Naive thymus-derived CD4-positive, alpha-beta T cell (primary cell): ENCODE results near the gene CPZ. TPM values are rescaled to one million over a fixed set of nuclear protein-coding genes. Genes with fewer than 3 reads are reported as not detected.

Source experiments
- ATAC-seq: fragments of 150-1000 bp; cut with Tn5 transposase; 2 replicates; pipeline ENCODE4 v1.10.0; 2021; ENCODE audit warnings: mild to moderate bottlenecking, moderate library complexity
- CTCF ChIA-PET: fragments of 350-600 bp; sonication (Branson Sonifier 250); formaldehyde crosslinking; loops from one replicate; lab custom pipeline; 2021; ENCODE audit warnings: antibody characterized with exemption; lab: Charles Lee
- POLR2A ChIA-PET: fragments of 350-600 bp; sonication (Branson Sonifier 250); formaldehyde crosslinking; loops from one replicate; lab custom pipeline; 2021; ENCODE audit warnings: antibody characterized with exemption, inconsistent platforms; lab: Charles Lee
- DNase-seq, 9 donors: peaks; one replicate each; pipeline versions ENCODE4 v3.0.0 to v3.0.0-alpha.2; 2020 to 2022; ENCODE audit warnings: mixed read lengths in 1 of 9
- H3K27ac ChIP-seq: one replicate; pipeline ENCODE4 v1.7.0; 2013; ENCODE audit warnings: mild to moderate bottlenecking, low read depth, low read length, moderate library complexity
- H3K27me3 ChIP-seq, 2 donors: one replicate each; pipeline ENCODE4 v1.7.0; 2013; ENCODE audit warnings: low read length in 2 of 2, mild to moderate bottlenecking in 2 of 2, moderate library complexity in 2 of 2; ENCODE audit not compliant: control insufficient read depth in 2 of 2, insufficient read depth in 2 of 2
- H3K36me3 ChIP-seq, 3 experiments: 1 replicate in 2 of 3; 2 replicates in 1 of 3; pipeline ENCODE4 v1.7.0; 2013; ENCODE audit warnings: low read length in 3 of 3, mild to moderate bottlenecking in 3 of 3, moderate library complexity in 1 of 3; ENCODE audit not compliant: insufficient read depth in 3 of 3, control insufficient read depth in 2 of 3
- H3K4me1 ChIP-seq, 2 donors: one replicate each; pipeline ENCODE4 v1.7.0; 2013; ENCODE audit warnings: low read length in 2 of 2, mild to moderate bottlenecking in 2 of 2, moderate library complexity in 1 of 2; ENCODE audit not compliant: control insufficient read depth in 2 of 2, insufficient read depth in 2 of 2
- H3K4me3 ChIP-seq: 2 replicates; pipeline ENCODE4 v1.7.0; 2013; ENCODE audit warnings: mild to moderate bottlenecking, low read length
- H3K9me3 ChIP-seq, 3 experiments: 1 replicate in 2 of 3; 2 replicates in 1 of 3; pipeline ENCODE4 v1.7.0; 2013; ENCODE audit warnings: low read length in 3 of 3; ENCODE audit not compliant: control insufficient read depth in 2 of 3
- H3K27ac Mint-ChIP-seq, 9 donors: one replicate each; pipeline ENCODE4 v1.8.0; 2020 to 2022; ENCODE audit warnings: mixed read lengths in 9 of 9, mild to moderate bottlenecking in 8 of 9, moderate library complexity in 5 of 9, inconsistent platforms in 2 of 9
- H3K27me3 Mint-ChIP-seq, 5 donors: one replicate each; pipeline ENCODE4 v1.8.0; 2021 to 2022; ENCODE audit warnings: mixed read lengths in 5 of 5, mild to moderate bottlenecking in 1 of 5
- H3K36me3 Mint-ChIP-seq, 5 donors: one replicate each; pipeline ENCODE4 v1.8.0; 2020 to 2022; ENCODE audit warnings: mixed read lengths in 5 of 5, mild to moderate bottlenecking in 3 of 5, inconsistent platforms in 1 of 5
- H3K4me1 Mint-ChIP-seq, 7 donors: one replicate each; pipeline ENCODE4 v1.8.0; 2020 to 2022; ENCODE audit warnings: mixed read lengths in 7 of 7, mild to moderate bottlenecking in 3 of 7, inconsistent platforms in 1 of 7
- H3K4me3 Mint-ChIP-seq, 10 donors: one replicate each; pipeline ENCODE4 v1.8.0; 2020 to 2022; ENCODE audit warnings: mild to moderate bottlenecking in 10 of 10, mixed read lengths in 10 of 10, moderate library complexity in 6 of 10, inconsistent platforms in 2 of 10
- H3K9me3 Mint-ChIP-seq, 11 donors: one replicate each; pipeline ENCODE4 v1.8.0; 2020 to 2022; ENCODE audit warnings: mixed read lengths in 11 of 11, mild to moderate bottlenecking in 4 of 11, inconsistent platforms in 1 of 11, moderate library complexity in 1 of 11
- intact Hi-C, 2 donors: fragments of 100-400 bp; cut with micrococcal nuclease; formaldehyde crosslinking; loops; one replicate each; pipeline ENCODE4 v1.15.1; 2023
- polyA plus RNA-seq, 2 donors: library from polyadenylated mRNA; unstranded; fragments of 300-500 nt; fragmentation: Illumina TruSeq; gene quantifications; one replicate each; pipeline ENCODE4 v1.2.3, GENCODE V29; 2021
- total RNA-seq, 6 experiments: library from RNA in 5 of 6; stranded (reverse) in 5 of 6; gene quantifications; 1 replicate in 5 of 6; 2 replicates in 1 of 6; pipeline ENCODE4 v1.2.3 and lab custom pipeline; 2021 to 2026

Gene CPZ
- total and polyA plus RNA-seq, 7 experiments from 2014 or later, result not detected

GRCh38 chr4:8583655-8584025, 8.9 kb upstream of the CPZ start:
- H3K36me3 Mint-ChIP-seq, result no peaks in the 10 kb centered on the region
- intact Hi-C loops, result no loop called here
- ChIA-PET CTCF (interaction anchor here (0.5 kb wide), 1 partner anchor 1484 kb away, joined by 3 read pairs; no protein-coding TSS in a partner anchor), POLR2A (no interaction called here)
- H3K9me3 Mint-ChIP-seq, result peaks cover 0 to 3% (median 0%) of the 10 kb centered on the region in 11 donors
- H3K27me3 Mint-ChIP-seq, result peaks cover 0 to 38% (median 14%) of the 10 kb centered on the region in 5 donors
- Histone ChIP-seq H3K4me1 (no peaks in the 10 kb centered on the region), H3K9me3 (no peaks in the 10 kb centered on the region), H3K27ac (no peak overlapping the region), H3K4me3 (no peak overlapping the region), H3K27me3 (no peaks in the 10 kb centered on the region), H3K36me3 (no peaks in the 10 kb centered on the region)
- H3K4me1 Mint-ChIP-seq, result no peaks in the 10 kb centered on the region
- DNase-seq, result no peak
- no peak overlapping the region for H3K4me3 Mint-ChIP-seq
- ATAC-seq, result no peak
- no peak overlapping the region for H3K27ac Mint-ChIP-seq

GRCh38 chr4:8585186-8585585, 7.4 kb upstream of the CPZ start:
- intact Hi-C loops, result no loop called here
- no peak for ATAC-seq
- H3K36me3 Mint-ChIP-seq, result no peaks in the 10 kb centered on the region
- no peak overlapping the region for H3K27ac Mint-ChIP-seq
- H3K4me3 Mint-ChIP-seq, result no peak overlapping the region
- Histone ChIP-seq H3K9me3 (no peaks in the 10 kb centered on the region), H3K36me3 (no peaks in the 10 kb centered on the region), H3K27me3 (no peaks in the 10 kb centered on the region), H3K4me1 (no peaks in the 10 kb centered on the region), H3K27ac (no peak overlapping the region), H3K4me3 (no peak overlapping the region)
- peaks cover 0 to 3% (median 0%) of the 10 kb centered on the region in 11 donors for H3K9me3 Mint-ChIP-seq
- H3K27me3 Mint-ChIP-seq, result peaks cover 0 to 35% (median 8%) of the 10 kb centered on the region in 5 donors
- POLR2A ChIA-PET, result no interaction called here
- no peaks in the 10 kb centered on the region for H3K4me1 Mint-ChIP-seq
- CTCF ChIA-PET, result no interaction called here
- DNase-seq, result no peak

- Mint-ChIP-seq H3K4me3 (no peak overlapping the region), H3K36me3 (no peaks in the 10 kb centered on the region), H3K27me3 (peaks cover under 1 to 39% (median 8%) of the 10 kb centered on the region in 5 donors), H3K4me1 (peaks cover 0 to 2% (median 0%) of the 10 kb centered on the region in 7 donors), H3K27ac (no peak overlapping the region), H3K9me3 (peaks cover 0 to 3% (median 0%) of the 10 kb centered on the region in 11 donors)
- H3K9me3 ChIP-seq, result no peaks in the 10 kb centered on the region
- intact Hi-C loops, result no loop called here
- ChIA-PET CTCF (no interaction called here), POLR2A (no interaction called here)
- no peak overlapping the region for H3K4me3 ChIP-seq
- DNase-seq (no peak), ATAC-seq (no peak)
- no peaks in the 10 kb centered on the region for H3K27me3 ChIP-seq
- no peaks in the 10 kb centered on the region for H3K36me3 ChIP-seq
- H3K27ac ChIP-seq, result no peak overlapping the region
- H3K4me1 ChIP-seq, result no peaks in the 10 kb centered on the region
These were observed 6.8 kb upstream of the CPZ start for GRCh38 chr4:8585721-8586212.

- Histone ChIP-seq H3K27me3 (no peaks in the 10 kb centered on the region), H3K27ac (no peak overlapping the region), H3K4me3 (no peak overlapping the region), H3K9me3 (no peaks in the 10 kb centered on the region), H3K4me1 (no peaks in the 10 kb centered on the region), H3K36me3 (no peaks in the 10 kb centered on the region)
- Mint-ChIP-seq H3K27ac (no peak overlapping the region), H3K36me3 (no peaks in the 10 kb centered on the region), H3K4me3 (no peak overlapping the region), H3K27me3 (peaks cover 5 to 42% (median 9%) of the 10 kb centered on the region in 5 donors), H3K9me3 (peaks cover 0 to 3% (median 0%) of the 10 kb centered on the region in 11 donors), H3K4me1 (peaks cover 0 to 2% (median 0%) of the 10 kb centered on the region in 7 donors)
- DNase-seq (no peak), ATAC-seq (no peak)
- POLR2A ChIA-PET, result no interaction called here
- intact Hi-C loops, result no loop called here
- CTCF ChIA-PET, result no interaction called here
These were observed 6.3 kb upstream of the CPZ start for GRCh38 chr4:8586246-8586645.

GRCh38 chr4:8586671-8587468, 5.7 kb upstream of the CPZ start:
- Mint-ChIP-seq H3K4me3 (no peak overlapping the region), H3K27ac (no peak overlapping the region), H3K36me3 (no peaks in the 10 kb centered on the region), H3K27me3 (peaks cover 6 to 47% (median 13%) of the 10 kb centered on the region in 5 donors), H3K9me3 (peaks cover 0 to 3% (median 0%) of the 10 kb centered on the region in 11 donors), H3K4me1 (peaks cover 0 to 2% (median 0%) of the 10 kb centered on the region in 7 donors)
- no peak for DNase-seq
- no peak for ATAC-seq
- H3K4me3 ChIP-seq, result no peak overlapping the region
- intact Hi-C loops, result no loop called here
- no peak overlapping the region for H3K27ac ChIP-seq
- H3K27me3 ChIP-seq, result no peaks in the 10 kb centered on the region
- CTCF ChIA-PET, result no interaction called here
- no peaks in the 10 kb centered on the region for H3K9me3 ChIP-seq
- H3K4me1 ChIP-seq, result no peaks in the 10 kb centered on the region
- no peaks in the 10 kb centered on the region for H3K36me3 ChIP-seq
- POLR2A ChIA-PET, result no interaction called here

GRCh38 chr4:8587469-8588195, 4.9 kb upstream of the CPZ start:
- ATAC-seq, result no peak
- Histone ChIP-seq H3K36me3 (no peaks in the 10 kb centered on the region), H3K4me3 (no peak overlapping the region), H3K9me3 (no peaks in the 10 kb centered on the region), H3K27me3 (no peaks in the 10 kb centered on the region), H3K4me1 (no peaks in the 10 kb centered on the region), H3K27ac (no peak overlapping the region)
- intact Hi-C loops, result no loop called here
- no peak overlapping the region for H3K27ac Mint-ChIP-seq
- no peaks in the 10 kb centered on the region for H3K9me3 Mint-ChIP-seq
- no peak overlapping the region for H3K4me3 Mint-ChIP-seq
- H3K36me3 Mint-ChIP-seq, result no peaks in the 10 kb centered on the region
- peaks cover 6 to 39% (median 13%) of the 10 kb centered on the region in 5 donors for H3K27me3 Mint-ChIP-seq
- peaks cover 0 to 3% (median 0%) of the 10 kb centered on the region in 7 donors for H3K4me1 Mint-ChIP-seq
- ChIA-PET POLR2A (no interaction called here), CTCF (no interaction called here)
- DNase-seq, result no peak
